GM12865 (cell line): ENCODE data around the gene UBA52.

Experiments used
- DNase-seq: peaks from one replicate; pipeline ENCODE4 v3.0.0; 2010; ENCODE audit warnings: low read depth
- H3K4me3 ChIP-seq: 2 replicates; pipeline ENCODE4 v1.5.1; 2011; ENCODE audit warnings: mild to moderate bottlenecking, low read depth, low read length, control low read depth
- CTCF ChIP-seq: IDR thresholded peaks from 2 replicates; pipeline ENCODE4 v1.5.1; 2011; ENCODE audit warnings: low read length, control low read depth, low read depth, inconsistent platforms; ENCODE audit not compliant: insufficient read depth; ENCODE audit errors: missing control alignments

The UBA52 gene

DNA sequence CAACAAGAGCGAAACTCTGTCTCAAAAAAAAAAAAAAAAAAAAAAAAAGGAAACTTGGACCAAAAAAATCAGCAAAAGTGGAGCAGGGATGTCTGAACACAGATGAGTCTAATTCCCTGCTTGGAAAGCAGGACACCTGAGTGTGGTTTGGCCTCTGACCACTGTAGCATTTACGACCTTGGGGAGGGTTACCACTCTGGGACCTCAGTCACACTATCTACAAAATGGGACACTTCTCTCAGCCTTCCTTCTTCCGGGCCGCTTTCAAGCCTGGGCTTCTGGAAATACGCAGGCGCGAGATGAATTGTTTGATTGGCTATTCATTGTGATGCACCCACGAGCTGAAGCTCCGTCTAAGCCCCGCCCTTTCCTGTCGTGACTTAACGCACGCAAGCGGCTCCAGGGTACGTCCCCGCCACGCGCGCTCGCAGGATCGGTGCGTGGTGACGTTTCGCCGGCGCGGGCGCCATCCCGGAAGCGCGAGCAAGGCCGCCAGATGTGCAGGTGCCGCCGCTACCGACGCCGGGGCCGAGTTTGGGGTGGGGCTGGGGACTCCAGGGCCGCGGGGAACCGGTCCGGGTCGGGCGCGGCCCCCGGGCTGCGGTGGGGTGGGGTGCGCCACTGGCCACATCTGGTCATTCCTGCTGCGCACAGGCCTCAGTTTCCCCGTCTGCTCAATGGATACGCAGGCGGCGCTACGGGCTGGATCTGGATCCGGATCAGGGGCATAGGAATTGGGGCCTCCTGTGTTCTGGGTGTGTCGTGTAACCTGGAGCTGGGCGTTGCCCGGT is 14.1 kb upstream of the UBA52 start, which contains the start of gene KXD1:
Gene KXD1 (plus strand): TSS at position 460 of the 791 bp plus-strand sequence. CDS start 4,187 bp downstream, outside the sequence.
- peak; percentile 100 for DNase-seq
- TF ChIP-seq CTCF: no peak
- peak within 1 kb of the TSS; percentile 98 for H3K4me3 ChIP-seq

GRCh38 chr19:18558202-18558555 is 13.5 kb upstream of the UBA52 start:
- no peak for TF ChIP-seq CTCF
- peak overlapping the region; percentile 98 for H3K4me3 ChIP-seq
- no peak for DNase-seq

GRCh38 chr19:18558604-18559003 is 13.1 kb upstream of the UBA52 start:
- TF ChIP-seq CTCF: no peak
- H3K4me3 ChIP-seq: peak overlapping the region; percentile 98
- DNase-seq: no peak

DNA sequence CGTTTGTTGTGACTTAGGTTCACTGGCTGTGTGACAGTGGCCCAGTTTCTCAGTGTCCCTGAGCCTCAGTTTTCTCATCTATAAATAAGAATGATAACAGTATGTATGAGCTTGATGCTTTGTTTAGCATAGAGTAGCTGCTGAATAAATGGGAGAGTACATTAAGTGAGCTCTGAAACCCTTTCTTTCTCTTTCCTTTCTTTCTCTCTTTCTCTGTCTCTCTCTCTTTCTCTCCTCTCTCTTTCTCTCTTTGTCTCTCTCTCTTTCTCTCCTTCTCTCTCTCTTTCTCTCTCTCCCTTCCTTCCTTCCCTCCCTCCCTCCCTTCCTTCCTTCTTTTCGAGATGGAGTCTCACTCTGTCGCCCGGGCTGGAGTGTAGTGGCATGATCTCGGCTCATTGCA is 12.0 kb upstream of the UBA52 start:
- H3K4me3 ChIP-seq: peak overlapping the region; percentile 98; the same call in 1 of the 2 replicates
- TF ChIP-seq CTCF: no peak
- DNase-seq: no peak

GRCh38 chr19:18562086-18562485 is 9.6 kb upstream of the UBA52 start:
- H3K4me3 ChIP-seq: no peak overlapping the region
- DNase-seq: no peak
- TF ChIP-seq CTCF: no peak

GRCh38 chr19:18566953-18567352 is 4.7 kb upstream of the UBA52 start:
- H3K4me3 ChIP-seq: no peak overlapping the region
- no peak for TF ChIP-seq CTCF
- no peak for DNase-seq

DNA sequence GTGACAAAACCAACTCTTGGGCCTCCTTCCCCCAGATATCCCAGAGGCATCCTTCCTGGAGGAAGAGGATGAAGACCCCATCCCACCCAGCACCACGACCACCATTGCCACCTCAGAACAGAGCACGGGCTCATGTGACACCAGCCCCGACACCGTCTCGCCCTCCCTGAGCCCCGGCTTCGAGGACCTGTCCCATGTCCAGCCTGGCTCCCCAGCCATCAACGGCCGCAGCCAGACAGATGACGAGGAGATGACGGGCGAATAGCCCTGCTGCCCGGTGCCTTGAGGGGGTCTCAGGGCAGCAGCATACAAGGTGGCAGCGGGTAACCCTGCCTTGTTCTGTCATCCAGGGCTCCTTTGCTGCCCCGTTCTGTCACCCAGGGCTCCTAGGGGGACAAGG is 3.3 kb upstream of the UBA52 start:
- TF ChIP-seq CTCF: no peak
- H3K4me3 ChIP-seq: no peak overlapping the region
- DNase-seq: no peak
